H1 (cell line): ENCODE measurements around the gene AZI2. TPM values are rescaled to one million over a fixed set of nuclear protein-coding genes. Genes with fewer than 3 reads are reported as not detected.

ENCODE experiments used
- CTCF ChIA-PET: fragments of 300-600 bp; sonication (Branson Sonifier 250); formaldehyde crosslinking; loops from one replicate; lab custom pipeline; 2021; ENCODE audit not compliant: partially characterized antibody; lab: Charles Lee
- POLR2A ChIA-PET: fragments of 300-600 bp; sonication (Branson Sonifier 250); formaldehyde crosslinking; loops from one replicate; lab custom pipeline; 2021; ENCODE audit warnings: inconsistent platforms; ENCODE audit not compliant: partially characterized antibody; lab: Charles Lee
- DNase-seq, 2 experiments: peaks; one replicate each; pipeline versions ENCODE4 v3.0.0 to v3.0.0-alpha.2; 2010 to 2022; ENCODE audit warnings: low spot score in 2 of 2, low read depth in 1 of 2, mixed read lengths in 1 of 2
- FAIRE-seq: peaks from 2 replicates; lab custom pipeline; 2011; peaks lifted over from hg19 to GRCh38; lab: Jason Lieb, UNC
- H2AFZ ChIP-seq: 2 replicates; pipeline ENCODE4 v1.8.1; 2012; ENCODE audit warnings: low read length, inconsistent platforms
- H2AK5ac ChIP-seq: 2 replicates; pipeline ENCODE4 v1.6.1; 2013; ENCODE audit warnings: low read depth, low read length
- H2BK120ac ChIP-seq: replicated peaks from 2 replicates; pipeline ENCODE3; 2013; ENCODE audit warnings: low read depth, low read length, inconsistent platforms
- H2BK12ac ChIP-seq: 2 replicates; pipeline ENCODE4 v1.6.1; 2013; ENCODE audit warnings: low read depth, low read length
- H2BK15ac ChIP-seq: 2 replicates; pipeline ENCODE4 v1.6.1; 2013; ENCODE audit warnings: low read length
- H2BK20ac ChIP-seq: 2 replicates; pipeline ENCODE4 v1.6.1; 2013; ENCODE audit warnings: low read length
- H2BK5ac ChIP-seq: 2 replicates; pipeline ENCODE4 v1.6.1; 2013; ENCODE audit warnings: low read depth, low read length
- H3K14ac ChIP-seq: 2 replicates; pipeline ENCODE4 v1.6.1; 2013; ENCODE audit warnings: inconsistent platforms; ENCODE audit not compliant: insufficient read length
- H3K18ac ChIP-seq: 2 replicates; pipeline ENCODE4 v1.6.1; 2013; ENCODE audit warnings: low read length; ENCODE audit errors: extremely low read depth
- H3K23ac ChIP-seq: 2 replicates; pipeline ENCODE4 v1.6.1; 2013; ENCODE audit warnings: inconsistent platforms; ENCODE audit not compliant: insufficient read length
- H3K23me2 ChIP-seq: 2 replicates; pipeline ENCODE4 v1.6.1; 2013; ENCODE audit warnings: low read depth, low read length
- H3K27ac ChIP-seq: 2 replicates; pipeline ENCODE4 v1.6.1; 2011; ENCODE audit warnings: low read depth, low read length, inconsistent platforms
- H3K27me3 ChIP-seq, 4 experiments: replicated peaks in 1 of 4; 1 replicate in 1 of 4; 2 replicates in 3 of 4; pipeline versions ENCODE4 v1.6.1 to v1.8.1; 2011 to 2013; ENCODE audit warnings: low read length in 3 of 4, mild to moderate bottlenecking in 3 of 4, inconsistent platforms in 2 of 4, mixed read lengths in 2 of 4, moderate library complexity in 1 of 4; ENCODE audit not compliant: control insufficient read depth in 3 of 4, insufficient read depth in 3 of 4; ENCODE audit errors: extremely low read depth in 1 of 4
- H3K36me3 ChIP-seq, 4 experiments: 2 replicates each; pipeline versions ENCODE4 v1.6.1 to v1.8.1; 2011 to 2013; ENCODE audit warnings: mild to moderate bottlenecking in 4 of 4, low read length in 3 of 4, moderate library complexity in 2 of 4, control low read depth in 1 of 4, inconsistent platforms in 1 of 4; ENCODE audit not compliant: insufficient read depth in 4 of 4, control insufficient read depth in 2 of 4
- H3K4ac ChIP-seq: replicated peaks from 2 replicates; pipeline ENCODE3; 2013; ENCODE audit warnings: low read length, low read depth, mixed read lengths, inconsistent platforms; ENCODE audit not compliant: insufficient read length
- H3K4me1 ChIP-seq, 4 experiments: replicated peaks in 1 of 4; 1 replicate in 1 of 4; 2 replicates in 3 of 4; pipeline versions ENCODE4 v1.6.1 to v1.8.1; 2011 to 2013; ENCODE audit warnings: low read length in 3 of 4, inconsistent platforms in 2 of 4, mixed read lengths in 1 of 4; ENCODE audit not compliant: insufficient read depth in 4 of 4, control insufficient read depth in 3 of 4
- H3K4me2 ChIP-seq, 2 experiments: 2 replicates each; pipeline versions ENCODE4 v1.6.1 to v1.8.1; 2011 to 2013; ENCODE audit warnings: low read depth in 2 of 2, low read length in 2 of 2, control low read depth in 1 of 2, inconsistent platforms in 1 of 2, mild to moderate bottlenecking in 1 of 2; ENCODE audit not compliant: insufficient read depth in 1 of 2
- H3K4me3 ChIP-seq, 4 experiments: fragments of 200-600, 300-600 bp in 1 of 4; sonication (generic), shearing (Covaris generic), sonication (Bioruptor Twin) in 1 of 4; 2 replicates each; pipeline versions ENCODE4 v1.5.1 to v1.8.1; 2011 to 2016; ENCODE audit warnings: low read length in 4 of 4, low read depth in 3 of 4, control low read depth in 2 of 4, inconsistent platforms in 2 of 4, mild to moderate bottlenecking in 2 of 4, mixed read lengths in 1 of 4, moderate library complexity in 1 of 4; ENCODE audit not compliant: insufficient read depth in 2 of 4; ENCODE audit errors: extremely low read depth in 1 of 4
- H3K56ac ChIP-seq: replicated peaks from 2 replicates; pipeline ENCODE3; 2013; ENCODE audit warnings: low read depth, mild to moderate bottlenecking, mixed read lengths, low read length, inconsistent platforms; ENCODE audit not compliant: insufficient read length
- H3K79me1 ChIP-seq: 2 replicates; pipeline ENCODE4 v1.6.1; 2013; ENCODE audit warnings: low read depth, low read length, control low read depth
- H3K79me2 ChIP-seq, 2 experiments: 2 replicates each; pipeline versions ENCODE4 v1.6.1 to v1.8.1; 2012 to 2013; ENCODE audit warnings: low read length in 2 of 2, mild to moderate bottlenecking in 2 of 2, inconsistent platforms in 1 of 2; ENCODE audit not compliant: insufficient read depth in 2 of 2, control insufficient read depth in 1 of 2
- H3K9ac ChIP-seq, 4 experiments: replicated peaks in 1 of 4; 1 replicate in 1 of 4; 2 replicates in 3 of 4; pipeline versions ENCODE4 v1.6.1 to v1.8.1; 2011 to 2013; ENCODE audit warnings: low read depth in 3 of 4, low read length in 3 of 4, control low read depth in 2 of 4, mild to moderate bottlenecking in 2 of 4, moderate library complexity in 2 of 4, inconsistent platforms in 1 of 4; ENCODE audit errors: extremely low read depth in 1 of 4
- H3K9me3 ChIP-seq, 2 experiments: 2 replicates each; pipeline versions ENCODE4 v1.6.1 to v1.8.1; 2012 to 2013; ENCODE audit warnings: mild to moderate bottlenecking in 2 of 2, moderate library complexity in 2 of 2, control low read depth in 1 of 2, inconsistent platforms in 1 of 2, low read depth in 1 of 2, low read length in 1 of 2, mixed read lengths in 1 of 2; ENCODE audit not compliant: insufficient read depth in 2 of 2
- H4K20me1 ChIP-seq, 2 experiments: replicated peaks in 1 of 2; 2 replicates each; pipeline versions ENCODE3 to v1.8.1; 2011 to 2013; ENCODE audit warnings: inconsistent platforms in 2 of 2, low read length in 2 of 2, mild to moderate bottlenecking in 1 of 2; ENCODE audit not compliant: insufficient read depth in 2 of 2, control insufficient read depth in 1 of 2
- H4K5ac ChIP-seq: 2 replicates; pipeline ENCODE4 v1.6.1; 2013; ENCODE audit warnings: low read length, low read depth, mixed read lengths, inconsistent platforms; ENCODE audit not compliant: insufficient read length
- H4K8ac ChIP-seq: 2 replicates; pipeline ENCODE4 v1.8.0; 2013; ENCODE audit warnings: mild to moderate bottlenecking, moderate library complexity, low read length, inconsistent platforms; ENCODE audit not compliant: insufficient read depth; ENCODE audit errors: extremely low read depth
- H4K91ac ChIP-seq: replicated peaks from 2 replicates; pipeline ENCODE3; 2013; ENCODE audit warnings: low read length, mixed read lengths, inconsistent platforms; ENCODE audit not compliant: insufficient read length
- ATF2 ChIP-seq: IDR thresholded peaks from 2 replicates; pipeline ENCODE4 v1.6.1; 2012; ENCODE audit warnings: low read length, inconsistent platforms
- BRCA1 ChIP-seq: IDR thresholded peaks from 2 replicates; pipeline ENCODE4 v1.6.1; 2012; ENCODE audit warnings: low read depth, low read length, improper control_type of control experiment
- CBX5 ChIP-seq: fragments of 300-800, 300-1000 bp; sonication (generic); IDR thresholded peaks from 2 replicates; pipeline ENCODE4 v1.7.1; 2016; ENCODE audit warnings: antibody characterized with exemption, low read length, low read depth
- CREB1 ChIP-seq: IDR thresholded peaks from 2 replicates; pipeline ENCODE4 v1.6.1; 2012; ENCODE audit warnings: inconsistent platforms
- E2F6 ChIP-seq: IDR thresholded peaks from 2 replicates; pipeline ENCODE4 v1.6.1; 2012; ENCODE audit warnings: inconsistent platforms
- GABPA ChIP-seq: IDR thresholded peaks from 2 replicates; pipeline ENCODE4 v1.6.1; 2011; ENCODE audit warnings: mild to moderate bottlenecking, low read length, moderate library complexity, borderline replicate concordance; ENCODE audit not compliant: insufficient read depth
- JUND ChIP-seq: IDR thresholded peaks from 2 replicates; pipeline ENCODE4 v1.6.1; 2011; ENCODE audit warnings: mild to moderate bottlenecking, improper control_type of control experiment, low read length
- MAFK ChIP-seq: IDR thresholded peaks from 2 replicates; pipeline ENCODE4 v1.6.1; 2012; ENCODE audit warnings: low read depth, mild to moderate bottlenecking, improper control_type of control experiment, low read length
- MAX ChIP-seq: IDR thresholded peaks from 2 replicates; pipeline ENCODE4 v1.6.1; 2012; ENCODE audit warnings: inconsistent platforms
- NRF1 ChIP-seq: IDR thresholded peaks from 2 replicates; pipeline ENCODE4 v1.6.1; 2011; ENCODE audit warnings: mild to moderate bottlenecking, low read depth, low read length, improper control_type of control experiment
- POU5F1 ChIP-seq: IDR thresholded peaks from 2 replicates; pipeline ENCODE4 v1.6.1; 2011; ENCODE audit warnings: low read depth, mild to moderate bottlenecking, low read length, moderate library complexity
- SIN3A ChIP-seq, 2 experiments: IDR thresholded peaks in 1 of 2; conservative IDR thresholded peaks in 1 of 2; 2 replicates each; pipeline ENCODE4 v1.6.1; 2011 to 2012; ENCODE audit warnings: low read length in 2 of 2, improper control_type of control experiment in 1 of 2, low read depth in 1 of 2, mild to moderate bottlenecking in 1 of 2
- YY1 ChIP-seq: IDR thresholded peaks from 2 replicates; pipeline ENCODE4 v1.6.1; 2011; ENCODE audit warnings: low read depth, mild to moderate bottlenecking, low read length
- WGBS, 2 experiments: shearing (Covaris generic) in 1 of 2; methylation state at CpG; one replicate each; pipeline versions ENCODE4 v1.1.6 to v1.1.7; 2013 to 2015; ENCODE audit warnings: low lambda C conversion rate in 2 of 2, mixed read lengths in 2 of 2, inconsistent platforms in 1 of 2, low coverage in 1 of 2, missing lambda C conversion rate in 1 of 2; ENCODE audit not compliant: insufficient replicate concordance in 2 of 2, insufficient coverage in 1 of 2, insufficient read length in 1 of 2; ENCODE audit errors: extremely low coverage in 1 of 2, missing lambda C conversion rate in 1 of 2; 5-methylcytosine and 5-hydroxymethylcytosine counted together
- polyA plus RNA-seq, 7 experiments: library from polyadenylated mRNA; depleted of rRNA in 3 of 7; stranded (reverse) in 5 of 7; unstranded in 2 of 7; fragments of >200 nt in 5 of 7; fragments of 200-250 nt in 2 of 7; gene quantifications; 1 replicate in 5 of 7; 2 replicates in 1 of 7; 4 replicates in 1 of 7; pipeline versions ENCODE4 v1.2.1 to v1.2.3, GENCODE V29; 2011 to 2013; ENCODE audit warnings: missing spikeins in 2 of 7, mixed read lengths in 2 of 7
- total RNA-seq: library from RNA; stranded (reverse); fragmentation: NEBNext Ultra II Directional; extraction: Animal tissue kit (Norgen Biotek cat#: 25700); gene quantifications from 2 replicates; pipeline ENCODE4 v1.2.1, GENCODE V29; 2021

The AZI2 gene
- total and polyA plus RNA-seq, 2 of the 8 experiments (the other 6 are each of a cell fraction or from before 2014, with no cell fraction given): 17.4 to 39.2 TPM

- Histone ChIP-seq H3K27me3 (no peaks in the 10 kb centered on the region), H3K27ac (no peak overlapping the region), H2AFZ (no peak overlapping the region), H3K4me2 (no peak overlapping the region), H3K14ac (no peak overlapping the region), H4K20me1 (no peaks in the 10 kb centered on the region), H3K56ac (no peak overlapping the region), H3K79me1 (no peaks in the 10 kb centered on the region), H4K8ac (no peak overlapping the region), H2BK12ac (no peak overlapping the region), H2BK120ac (no peak overlapping the region), H4K91ac (no peak overlapping the region), H3K79me2 (no peaks in the 10 kb centered on the region), H3K9me3 (no peaks in the 10 kb centered on the region), H2BK20ac (no peak overlapping the region), H3K23me2 (no peaks in the 10 kb centered on the region; the same call in 1 of the 2 replicates), H2BK15ac (no peak overlapping the region), H3K4me3 (no peak overlapping the region), H3K18ac (no peak overlapping the region), H3K9ac (no peak overlapping the region), H3K4ac (no peak overlapping the region), H3K23ac (no peak overlapping the region), H2BK5ac (no peak overlapping the region), H3K36me3 (no peaks in the 10 kb centered on the region), H3K4me1 (no peaks in the 10 kb centered on the region), H4K5ac (no peak overlapping the region), H2AK5ac (no peak overlapping the region)
- WGBS, 2 experiments: 96% methylated on average over 3 of the region's 3 CpGs; no CpG with 5 or more reads in 1 of the 2 experiments
- ChIA-PET POLR2A (no interaction called here), CTCF (no interaction called here)
- FAIRE-seq: no peak
- DNase-seq: no peak
- TF ChIP-seq E2F6 (no peak), ATF2 (no peak), CREB1 (no peak), SIN3A (conservative IDR thresholded peaks at IDR 0.05 in 1 of 2, IDR thresholded peaks at IDR 0.05 in 1 of 2; ENCODE audit: low read depth in 1 of 2, low read length in 2 of 2) (no peak), MAX (no peak), NRF1 (no peak), YY1 (no peak), MAFK (no peak), JUND (no peak), BRCA1 (no peak), CBX5 (no peak), POU5F1 (no peak), GABPA (no peak)
These were observed 67.8 kb downstream of the AZI2 start for GRCh38 chr3:28280781-28281180.
